AG10803 (cell line): ENCODE measurements around the gene TAF1A.

Experiments
- DNase-seq: peaks from one replicate; pipeline ENCODE4 v3.0.0; 2010; ENCODE audit warnings: low read depth
- H3K4me3 ChIP-seq: 2 replicates; pipeline ENCODE4 v1.5.1; 2011; ENCODE audit warnings: mild to moderate bottlenecking, low read length, control low read depth
- TF ChIP-seq, protein P1 (sequence below): conservative IDR thresholded peaks from 2 replicates; pipeline ENCODE4 v1.5.1; 2011; ENCODE audit warnings: mild to moderate bottlenecking, low read length, control low read depth, inconsistent platforms

The TAF1A gene

DNA sequence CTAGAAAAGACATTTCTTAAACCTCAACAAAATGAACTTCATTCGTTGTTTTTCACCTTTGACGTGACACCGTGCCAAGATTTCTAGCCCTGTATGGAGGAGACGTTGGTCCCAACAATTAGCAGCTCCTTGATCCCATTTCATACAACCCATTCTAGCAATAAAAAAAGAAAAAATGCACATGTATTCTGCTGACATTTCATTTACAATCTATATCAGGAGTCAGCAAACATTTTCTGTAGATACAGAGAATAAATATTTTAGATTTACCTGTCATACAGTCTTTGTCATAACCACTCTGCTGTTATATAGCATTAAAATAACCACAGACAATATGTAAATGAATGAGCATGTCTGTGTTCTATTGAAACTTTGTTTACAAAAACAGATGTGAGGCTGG, 7.0 kb upstream of the TAF1A start:
- no peak overlapping the region for H3K4me3 ChIP-seq
- TF ChIP-seq, protein P1, sequence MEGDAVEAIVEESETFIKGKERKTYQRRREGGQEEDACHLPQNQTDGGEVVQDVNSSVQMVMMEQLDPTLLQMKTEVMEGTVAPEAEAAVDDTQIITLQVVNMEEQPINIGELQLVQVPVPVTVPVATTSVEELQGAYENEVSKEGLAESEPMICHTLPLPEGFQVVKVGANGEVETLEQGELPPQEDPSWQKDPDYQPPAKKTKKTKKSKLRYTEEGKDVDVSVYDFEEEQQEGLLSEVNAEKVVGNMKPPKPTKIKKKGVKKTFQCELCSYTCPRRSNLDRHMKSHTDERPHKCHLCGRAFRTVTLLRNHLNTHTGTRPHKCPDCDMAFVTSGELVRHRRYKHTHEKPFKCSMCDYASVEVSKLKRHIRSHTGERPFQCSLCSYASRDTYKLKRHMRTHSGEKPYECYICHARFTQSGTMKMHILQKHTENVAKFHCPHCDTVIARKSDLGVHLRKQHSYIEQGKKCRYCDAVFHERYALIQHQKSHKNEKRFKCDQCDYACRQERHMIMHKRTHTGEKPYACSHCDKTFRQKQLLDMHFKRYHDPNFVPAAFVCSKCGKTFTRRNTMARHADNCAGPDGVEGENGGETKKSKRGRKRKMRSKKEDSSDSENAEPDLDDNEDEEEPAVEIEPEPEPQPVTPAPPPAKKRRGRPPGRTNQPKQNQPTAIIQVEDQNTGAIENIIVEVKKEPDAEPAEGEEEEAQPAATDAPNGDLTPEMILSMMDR, result no peak
- no peak for DNase-seq

DNA sequence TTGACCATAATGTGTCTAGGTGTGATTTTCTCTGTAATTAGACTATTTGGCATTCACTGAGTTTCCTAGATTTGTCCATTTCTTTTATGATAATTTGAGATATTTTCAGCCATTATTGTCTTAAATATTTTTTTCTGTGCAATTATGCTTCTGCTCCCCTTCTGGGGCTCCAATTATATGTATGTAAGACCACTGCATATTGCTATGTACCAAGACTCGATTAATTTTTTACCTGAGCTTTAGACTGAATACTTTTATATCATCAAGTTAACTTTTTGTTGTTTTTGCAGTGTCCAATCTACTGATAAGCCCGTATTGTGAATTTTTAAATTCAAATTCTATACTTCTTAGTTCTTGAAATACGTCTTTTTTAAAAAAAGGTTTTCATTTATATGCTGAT, 5.1 kb upstream of the TAF1A start:
- no peak for DNase-seq
- TF ChIP-seq, protein P1, result no peak

DNA sequence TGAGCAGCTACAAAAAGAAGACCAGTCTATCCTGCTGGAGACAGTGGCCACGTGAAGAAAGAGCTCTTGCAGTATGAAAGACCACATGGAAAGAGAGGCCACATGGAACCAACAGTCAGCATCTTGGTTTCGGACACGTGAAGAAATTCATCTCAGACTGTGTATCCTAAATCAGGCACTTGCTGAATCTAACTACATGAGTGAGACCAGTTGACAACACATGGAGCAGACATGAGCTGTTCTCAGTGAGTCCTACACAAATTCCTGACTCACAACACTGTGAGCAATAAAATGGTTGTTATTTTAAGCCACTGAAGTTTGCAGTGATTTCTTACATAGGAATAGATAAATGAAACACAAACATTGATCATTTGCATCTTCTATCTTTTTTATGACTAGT, 2.4 kb upstream of the TAF1A start:
- TF ChIP-seq, protein P1, result no peak
- peak; percentile 16 for DNase-seq
- no peak overlapping the region for H3K4me3 ChIP-seq

More for the DNA sequence above, 5.1 kb upstream of the TAF1A start:
- no peak overlapping the region for H3K4me3 ChIP-seq

DNA sequence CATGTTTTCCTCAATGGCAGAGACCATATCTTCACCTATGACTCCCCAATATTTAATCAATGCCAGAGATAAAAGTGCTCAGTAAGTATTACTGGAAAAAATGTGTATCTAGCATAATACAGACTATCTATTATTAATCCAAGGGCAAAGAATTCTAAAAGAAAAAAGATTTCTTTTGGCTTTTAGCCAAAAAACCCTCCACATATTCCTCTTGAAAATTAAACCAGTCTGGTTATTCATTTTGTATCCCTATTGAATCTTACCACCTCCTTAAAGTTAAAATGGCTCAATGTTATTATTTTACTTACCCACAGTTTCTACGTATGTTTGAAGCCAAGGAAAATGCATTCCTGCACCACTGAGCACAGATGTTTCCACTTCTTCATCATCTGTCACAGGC, 1.6 kb downstream of the TAF1A start:
- no peak overlapping the region for H3K4me3 ChIP-seq
- peak; percentile 25 for DNase-seq
- TF ChIP-seq, protein P1, result no peak

DNA sequence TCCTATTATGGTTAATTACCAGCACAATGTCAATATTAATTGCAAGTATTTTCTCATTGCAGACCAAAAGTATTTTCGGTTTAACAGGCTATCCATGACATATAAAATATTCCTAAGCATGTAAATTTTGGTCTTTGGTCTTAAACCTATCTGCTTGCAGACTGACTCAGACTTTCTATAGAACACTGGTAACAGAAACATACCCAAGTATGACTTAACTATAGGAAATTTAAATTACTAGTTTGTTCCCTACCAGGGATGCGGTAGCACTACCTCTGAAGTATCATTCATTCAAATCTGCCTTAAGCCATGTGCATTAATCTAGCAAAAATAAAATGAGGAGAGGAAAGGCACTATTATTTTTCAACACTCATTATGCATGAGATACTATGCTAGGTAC, 2.9 kb downstream of the TAF1A start:
- TF ChIP-seq, protein P1, result no peak
- H3K4me3 ChIP-seq, result no peak overlapping the region
- DNase-seq, result no peak

DNA sequence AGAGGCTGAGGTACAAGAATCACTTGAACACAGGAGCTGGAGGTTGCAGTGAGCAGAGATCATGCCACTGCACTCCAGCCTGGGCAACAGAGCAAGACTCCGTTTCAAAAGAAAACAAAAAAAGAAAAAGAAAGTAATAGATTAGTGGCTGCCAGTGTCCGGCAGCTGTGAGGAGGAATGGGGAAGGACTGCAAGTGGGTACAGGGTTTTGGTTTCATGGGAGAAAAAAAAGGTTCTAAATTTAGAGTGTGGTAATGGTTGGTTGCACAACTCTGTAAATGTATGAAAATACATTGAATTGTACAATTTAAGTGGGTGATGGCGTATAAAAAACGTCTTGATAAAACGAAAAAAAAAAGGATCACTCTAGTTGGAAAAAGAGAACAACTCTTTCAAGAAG, 6.7 kb downstream of the TAF1A start:
- H3K4me3 ChIP-seq, result no peak overlapping the region
- DNase-seq, result no peak

DNA sequence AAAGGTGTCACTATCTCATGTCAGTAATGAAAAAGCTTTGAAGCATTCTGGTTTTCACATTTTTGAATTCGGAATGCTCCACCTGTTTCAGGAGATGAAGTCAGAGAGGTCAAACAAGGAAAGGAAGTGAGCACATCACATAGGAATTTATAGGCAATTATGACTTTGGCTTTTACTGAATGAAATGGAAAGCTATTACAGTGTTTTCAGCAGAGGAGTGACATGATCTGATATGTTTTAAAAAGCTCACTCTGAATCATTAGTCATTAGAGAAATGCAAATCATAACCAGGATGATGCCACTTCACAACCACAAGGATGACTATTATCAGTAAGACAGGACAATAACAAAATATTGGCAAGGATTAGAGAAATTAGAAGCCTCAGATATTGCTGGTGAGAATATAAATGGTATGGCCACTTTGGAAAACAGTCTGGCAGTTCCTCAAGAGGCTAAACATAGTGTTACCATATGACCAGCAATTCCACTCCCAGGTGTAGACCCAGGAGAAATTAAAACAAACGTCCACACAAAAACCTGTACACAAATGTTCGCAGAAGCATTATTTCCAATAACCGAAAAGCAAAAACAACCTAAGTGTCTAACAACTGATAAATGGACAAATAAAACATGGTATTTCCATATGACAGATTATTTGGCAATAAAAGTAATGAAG, 7.5 kb downstream of the TAF1A start:
- peak; percentile 34 for DNase-seq
- TF ChIP-seq, protein P1, result no peak
- no peak overlapping the region for H3K4me3 ChIP-seq

More for the DNA sequence above, 6.7 kb downstream of the TAF1A start:
- TF ChIP-seq, protein P1, result no peak
